HUES48 (cell line): ENCODE results near the gene FBLN1.

Experiments used
- H3K27ac ChIP-seq: one replicate; pipeline ENCODE4 v1.7.0; 2013; ENCODE audit warnings: low read depth, low read length, inconsistent platforms
- H3K27me3 ChIP-seq: 2 replicates; pipeline ENCODE4 v1.6.1; 2013; ENCODE audit warnings: mild to moderate bottlenecking, low read length; ENCODE audit not compliant: control insufficient read depth, insufficient read depth
- H3K36me3 ChIP-seq: 2 replicates; pipeline ENCODE4 v1.6.1; 2013; ENCODE audit warnings: low read length; ENCODE audit not compliant: control insufficient read depth, insufficient read depth
- H3K4me1 ChIP-seq: 2 replicates; pipeline ENCODE4 v1.6.1; 2013; ENCODE audit warnings: mild to moderate bottlenecking, low read length; ENCODE audit not compliant: control insufficient read depth, insufficient read depth
- H3K4me3 ChIP-seq: 2 replicates; pipeline ENCODE4 v1.5.1; 2013; ENCODE audit warnings: mild to moderate bottlenecking, low read depth, low read length
- H3K9ac ChIP-seq: 2 replicates; pipeline ENCODE4 v1.6.1; 2013; ENCODE audit warnings: mild to moderate bottlenecking, low read depth, low read length, moderate library complexity
- H3K9me3 ChIP-seq: 2 replicates; pipeline ENCODE4 v1.6.1; 2013; ENCODE audit warnings: low read length; ENCODE audit not compliant: control insufficient read depth, insufficient read depth

Gene FBLN1

DNA sequence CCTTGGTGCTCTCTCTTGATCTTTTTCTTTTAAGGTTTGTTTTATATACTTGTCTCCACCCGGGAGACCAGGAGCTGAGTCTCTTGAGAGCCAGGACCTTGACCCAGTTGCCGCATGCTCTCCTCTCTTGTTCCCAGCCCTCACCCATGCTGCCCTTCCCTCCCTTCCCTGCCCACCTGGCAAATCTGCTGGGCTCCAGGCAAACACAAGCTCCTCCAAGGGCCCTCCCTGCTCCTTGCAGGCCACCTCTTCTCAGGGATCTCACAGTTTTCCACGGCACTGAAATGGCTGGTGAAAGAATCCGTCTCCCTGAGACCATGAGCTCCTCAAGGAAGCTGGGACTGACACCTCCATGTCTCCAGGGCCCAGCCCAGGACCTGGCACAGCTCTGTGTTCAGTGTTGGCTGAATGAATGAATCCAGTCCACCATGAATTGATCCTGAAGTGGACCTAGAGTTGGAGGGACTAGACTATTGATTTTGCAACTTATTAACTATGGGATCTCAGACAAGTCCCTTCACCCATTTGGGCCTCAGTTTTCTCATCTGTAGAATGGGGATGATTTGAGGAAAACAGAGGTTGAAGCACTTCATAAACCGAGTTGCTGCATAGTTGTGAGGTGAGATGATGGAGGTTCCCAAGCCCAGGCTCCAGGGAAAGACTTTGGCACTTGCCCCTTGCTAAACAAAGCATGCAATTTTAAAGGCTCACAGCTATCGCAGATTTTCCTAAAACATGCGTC lies 25.1 kb upstream of the FBLN1 start:
- Histone ChIP-seq H3K27ac (no peak overlapping the region), H3K9ac (no peak overlapping the region), H3K36me3 (no peaks in the 10 kb centered on the region), H3K27me3 (no peaks in the 10 kb centered on the region), H3K4me1 (peaks cover 9% of the 10 kb centered on the region; the same call in 1 of the 2 replicates), H3K4me3 (no peak overlapping the region), H3K9me3 (no peaks in the 10 kb centered on the region)

DNA sequence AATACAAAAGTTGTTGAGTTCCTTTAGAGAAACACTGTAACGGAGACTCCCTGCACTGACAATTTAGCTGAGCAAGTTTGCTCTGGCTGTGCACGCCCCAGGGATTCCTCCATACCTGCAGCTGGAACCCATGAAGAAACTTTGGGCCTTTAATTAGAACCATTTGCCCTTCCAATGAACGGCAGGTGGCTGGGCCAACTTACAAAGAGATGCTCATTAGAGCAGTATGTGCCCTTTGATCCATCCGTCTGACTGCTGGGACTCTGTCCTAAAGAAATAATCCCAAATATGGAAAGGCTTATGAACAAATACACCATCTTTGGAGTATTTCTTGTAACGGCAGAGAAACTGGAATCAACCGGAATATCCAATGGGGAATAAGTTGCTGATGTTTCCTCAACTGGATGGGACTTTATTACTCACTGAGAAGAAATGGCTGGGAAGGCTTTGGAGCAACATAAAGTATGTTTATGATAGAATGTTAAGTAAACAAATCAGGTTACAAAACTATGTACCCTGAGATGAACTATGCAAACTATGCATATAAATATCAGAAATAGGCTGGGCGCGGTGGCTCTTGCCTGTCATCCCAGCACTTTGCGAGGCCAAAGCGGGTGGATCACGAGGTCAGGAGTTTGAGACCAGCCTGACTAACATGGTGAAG lies 24.4 kb upstream of the FBLN1 start:
- Histone ChIP-seq H3K4me3 (no peak overlapping the region), H3K4me1 (peaks cover 9% of the 10 kb centered on the region; the same call in 1 of the 2 replicates), H3K9me3 (peaks cover 2% of the 10 kb centered on the region; the same call in 1 of the 2 replicates), H3K36me3 (no peaks in the 10 kb centered on the region), H3K9ac (no peak overlapping the region), H3K27me3 (no peaks in the 10 kb centered on the region), H3K27ac (no peak overlapping the region)

DNA sequence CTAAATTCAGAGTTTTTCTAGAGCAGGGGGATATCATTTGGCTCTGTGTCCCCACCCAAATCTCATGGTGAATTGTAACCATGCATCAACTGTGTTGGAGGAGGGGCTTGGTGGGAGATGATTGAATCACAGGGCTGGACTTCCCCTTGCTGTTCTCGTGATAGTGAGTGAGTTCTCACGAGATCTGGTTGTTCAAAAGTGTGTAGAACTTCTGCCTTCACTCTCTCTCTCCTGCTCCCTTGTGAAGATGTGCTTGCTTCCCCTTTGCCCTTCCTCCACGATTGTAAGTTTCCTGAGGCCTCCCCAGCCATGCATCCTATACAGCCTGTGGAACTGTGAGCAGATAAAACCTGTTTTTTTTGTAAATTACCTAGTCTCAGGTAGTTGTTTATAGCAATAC lies 22.0 kb upstream of the FBLN1 start:
- H3K27ac ChIP-seq, result no peak overlapping the region
- no peaks in the 10 kb centered on the region for H3K4me1 ChIP-seq
- no peaks in the 10 kb centered on the region for H3K36me3 ChIP-seq
- no peaks in the 10 kb centered on the region for H3K27me3 ChIP-seq
- H3K9me3 ChIP-seq, result peaks cover 4% of the 10 kb centered on the region; the same call in 1 of the 2 replicates
- no peak overlapping the region for H3K4me3 ChIP-seq
- no peak overlapping the region for H3K9ac ChIP-seq

DNA sequence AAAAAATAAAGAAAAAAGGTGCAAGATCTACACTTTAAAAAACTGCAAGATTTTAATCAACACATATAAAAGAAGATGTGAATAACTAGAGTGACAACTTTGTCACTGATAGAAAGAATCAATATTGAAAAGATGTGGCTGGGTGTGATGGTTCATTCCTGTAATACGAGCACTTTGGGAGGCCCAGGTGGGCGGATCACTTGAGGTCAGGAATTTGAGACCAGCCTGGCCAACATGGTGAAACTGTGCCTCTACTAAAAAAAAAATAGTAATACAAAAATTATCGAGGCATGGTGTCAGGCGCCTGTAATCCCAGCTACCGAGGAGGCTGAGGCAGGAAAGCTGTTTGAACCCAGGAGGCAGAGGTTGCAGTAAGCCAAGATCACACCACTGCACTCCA lies 21.0 kb upstream of the FBLN1 start:
- Histone ChIP-seq H3K9ac (no peak overlapping the region), H3K4me3 (no peak overlapping the region), H3K27me3 (no peaks in the 10 kb centered on the region), H3K36me3 (no peaks in the 10 kb centered on the region), H3K4me1 (no peaks in the 10 kb centered on the region), H3K27ac (no peak overlapping the region), H3K9me3 (peaks cover 4% of the 10 kb centered on the region; the same call in 1 of the 2 replicates)

DNA sequence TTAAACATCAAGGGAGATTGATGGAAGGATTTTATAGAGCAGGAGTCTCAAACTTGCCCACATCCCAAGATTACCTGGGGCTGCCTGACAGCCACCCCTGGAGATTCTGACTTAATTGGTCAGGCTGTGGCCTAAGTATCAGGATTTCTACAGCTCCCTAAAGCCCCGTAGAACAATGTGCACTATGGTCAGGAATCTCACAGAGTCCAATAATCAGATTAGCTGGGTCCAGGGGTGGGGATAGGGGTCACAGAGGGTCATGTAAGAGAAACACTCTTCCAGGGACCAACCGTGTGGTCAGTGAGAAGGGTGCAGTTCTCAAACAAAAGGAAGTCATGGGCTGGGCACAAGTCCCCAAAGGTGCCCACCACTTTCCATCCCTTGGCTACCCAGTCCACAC lies 20.5 kb upstream of the FBLN1 start:
- peaks cover 6% of the 10 kb centered on the region; the same call in 1 of the 2 replicates for H3K9me3 ChIP-seq
- H3K4me1 ChIP-seq, result no peaks in the 10 kb centered on the region
- no peak overlapping the region for H3K9ac ChIP-seq
- H3K27me3 ChIP-seq, result no peaks in the 10 kb centered on the region
- H3K36me3 ChIP-seq, result no peaks in the 10 kb centered on the region
- no peak overlapping the region for H3K4me3 ChIP-seq
- H3K27ac ChIP-seq, result no peak overlapping the region

DNA sequence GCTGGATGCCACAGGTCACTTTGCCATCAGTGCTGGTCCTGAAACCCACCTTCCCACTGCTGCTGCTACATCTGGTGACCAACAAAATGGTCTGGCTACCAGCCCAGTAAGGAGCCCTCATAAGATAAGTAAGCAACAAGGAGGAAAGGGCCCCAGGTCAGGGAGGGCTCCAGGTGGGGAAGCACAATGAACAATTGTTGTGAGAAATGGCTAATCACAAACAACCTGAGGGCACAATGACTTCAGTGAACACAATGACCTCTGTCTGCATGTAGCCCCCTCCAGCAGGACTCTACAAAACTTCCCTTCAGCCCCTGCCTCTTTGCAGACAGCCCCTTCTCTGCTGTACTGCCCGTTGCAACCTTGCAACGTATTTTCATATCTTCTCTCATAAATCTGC lies 19.4 kb upstream of the FBLN1 start:
- H3K27me3 ChIP-seq, result no peaks in the 10 kb centered on the region
- no peak overlapping the region for H3K9ac ChIP-seq
- H3K4me1 ChIP-seq, result no peaks in the 10 kb centered on the region
- H3K9me3 ChIP-seq, result peaks cover 14% of the 10 kb centered on the region; the same call in 1 of the 2 replicates
- no peak overlapping the region for H3K4me3 ChIP-seq
- H3K36me3 ChIP-seq, result no peaks in the 10 kb centered on the region
- H3K27ac ChIP-seq, result no peak overlapping the region

DNA sequence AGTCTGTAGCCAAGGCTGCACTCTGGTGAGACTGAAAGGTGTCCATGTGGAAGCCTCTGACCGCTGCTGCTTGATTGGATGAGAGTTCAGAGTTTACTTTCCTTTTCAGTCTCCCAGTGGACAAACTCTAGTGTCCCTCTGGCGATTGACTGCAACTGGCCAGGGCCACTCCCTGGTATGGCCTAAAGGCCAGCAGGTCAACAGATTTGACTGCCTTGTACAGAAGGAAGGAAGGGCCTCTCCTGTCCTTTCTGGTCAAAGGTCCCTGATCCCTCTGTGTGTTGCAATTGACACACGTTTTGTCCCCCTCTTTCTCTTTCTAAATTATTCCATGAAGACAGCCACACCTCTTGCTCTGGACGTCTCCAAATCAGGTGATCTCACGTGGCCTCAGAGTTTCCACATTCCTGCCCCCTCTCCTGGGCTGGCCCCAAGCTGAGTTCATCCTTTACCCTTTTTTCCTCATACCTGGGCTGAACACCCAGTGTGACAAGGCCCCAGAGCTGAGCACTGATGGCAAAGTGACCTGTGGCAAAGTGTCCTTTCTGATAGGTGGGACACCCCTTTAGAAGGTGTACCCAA lies 18.7 kb upstream of the FBLN1 start:
- H3K9ac ChIP-seq, result no peak overlapping the region
- no peaks in the 10 kb centered on the region for H3K4me1 ChIP-seq
- no peaks in the 10 kb centered on the region for H3K27me3 ChIP-seq

DNA sequence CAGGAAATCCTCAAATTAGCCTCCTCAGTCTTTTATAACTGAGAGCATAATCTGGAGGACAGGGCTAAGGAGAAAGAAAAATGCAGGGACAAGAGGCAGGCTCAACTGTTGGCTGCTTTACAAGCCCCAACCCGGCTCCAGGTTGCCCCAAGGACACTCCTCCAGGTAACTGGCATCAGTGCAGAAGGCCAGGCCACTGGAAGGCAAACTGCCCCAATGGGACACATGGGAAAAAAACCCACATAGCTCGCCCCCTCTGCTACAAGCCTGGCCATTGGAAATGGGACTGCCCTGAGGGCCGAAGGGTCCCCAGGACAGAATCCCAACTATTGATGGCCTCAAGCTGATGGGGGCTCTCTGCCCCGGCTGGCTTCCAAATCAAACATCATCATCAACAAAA lies 17.9 kb upstream of the FBLN1 start:
- Histone ChIP-seq H3K36me3 (no peaks in the 10 kb centered on the region), H3K9ac (no peak overlapping the region), H3K4me1 (no peaks in the 10 kb centered on the region), H3K4me3 (no peak overlapping the region), H3K27ac (no peak overlapping the region), H3K27me3 (no peaks in the 10 kb centered on the region), H3K9me3 (peaks cover 18% of the 10 kb centered on the region; the same call in 1 of the 2 replicates)

More for the DNA sequence above, 18.7 kb upstream of the FBLN1 start:
- Histone ChIP-seq H3K4me3 (no peak overlapping the region), H3K27ac (no peak overlapping the region), H3K36me3 (no peaks in the 10 kb centered on the region), H3K9me3 (peaks cover 18% of the 10 kb centered on the region; the same call in 1 of the 2 replicates)

DNA sequence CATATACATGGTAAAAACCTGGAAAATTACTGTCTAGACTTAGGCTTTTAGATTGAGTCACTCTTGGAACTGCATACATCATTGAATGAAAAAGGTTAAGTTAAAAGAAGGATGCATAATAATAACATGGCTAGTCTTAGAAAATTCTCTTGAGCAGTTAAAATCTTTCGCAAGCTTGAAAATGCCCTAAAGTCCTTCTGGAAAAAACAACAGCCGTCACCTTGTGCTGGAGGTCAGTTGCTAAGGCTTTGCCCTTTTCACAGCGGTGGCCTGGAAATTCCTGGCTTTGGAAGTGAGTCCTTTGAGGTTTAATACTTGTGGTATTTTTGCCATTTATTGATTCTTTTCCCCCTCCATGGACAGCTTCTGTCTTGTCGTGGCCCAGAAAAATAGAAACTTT lies 17.4 kb upstream of the FBLN1 start:
- Histone ChIP-seq H3K27ac (no peak overlapping the region), H3K9ac (no peak overlapping the region), H3K36me3 (no peaks in the 10 kb centered on the region), H3K27me3 (no peaks in the 10 kb centered on the region), H3K4me1 (no peaks in the 10 kb centered on the region), H3K9me3 (peaks cover 18% of the 10 kb centered on the region; the same call in 1 of the 2 replicates), H3K4me3 (no peak overlapping the region)

DNA sequence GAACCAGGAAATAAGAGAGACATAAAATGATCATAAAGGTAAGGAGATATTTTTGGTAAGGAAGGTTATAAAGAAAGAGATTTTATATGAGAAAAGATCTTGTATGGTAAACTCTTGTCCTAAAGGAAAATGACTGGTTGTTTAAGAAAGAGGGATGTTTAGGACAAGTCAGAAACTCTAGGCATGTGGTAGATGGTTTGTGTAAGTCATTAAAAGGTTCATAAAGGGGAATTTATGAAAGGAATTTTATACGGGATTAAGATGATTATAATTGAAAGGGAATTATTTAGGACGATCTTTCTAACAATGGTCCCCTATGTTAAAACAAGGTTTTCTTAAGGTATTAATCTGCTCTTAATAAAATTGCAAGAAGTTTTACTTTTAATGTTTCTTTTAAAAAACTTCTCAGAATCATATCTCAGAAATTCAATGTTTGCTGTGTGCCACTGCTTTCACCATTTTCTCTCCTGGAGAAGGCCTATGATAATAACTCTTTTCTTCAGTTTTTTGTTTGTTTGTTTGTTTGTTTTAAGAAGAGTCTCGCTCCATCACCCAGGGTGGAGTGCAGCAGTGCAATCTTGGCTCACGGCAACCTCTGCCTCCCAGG lies 13.8 kb upstream of the FBLN1 start:
- H3K9ac ChIP-seq, result no peak overlapping the region

More for the DNA sequence above, 13.8 kb upstream of the FBLN1 start:
- Histone ChIP-seq H3K27me3 (no peaks in the 10 kb centered on the region), H3K9me3 (peaks cover 15% of the 10 kb centered on the region; the same call in 1 of the 2 replicates), H3K4me3 (no peak overlapping the region), H3K4me1 (no peaks in the 10 kb centered on the region), H3K36me3 (no peaks in the 10 kb centered on the region), H3K27ac (no peak overlapping the region)
